ENCODE measurements around the gene GALE.

GALE gene

GRCh38 chr1:23801876-23802275, 1.3 kb upstream of the GALE start:
- Histone ChIP-seq H3F3A (ENCODE audit: insufficient read depth, low read length) (no peaks in the 10 kb centered on the region), H4K20me1 (ENCODE audit: insufficient read depth, low read length) (no peaks in the 10 kb centered on the region), H3K4me2 (ENCODE audit: low read length) (peak overlapping the region; percentile 93; the same call in 1 of the 2 replicates), H3K9me2 (ENCODE audit: low read depth, low read length) (no peaks in the 10 kb centered on the region), H3K36me3 (ENCODE audit: insufficient read depth, low read length) (peaks cover 11% of the 10 kb centered on the region; the same call in 1 of the 2 replicates), H3K27ac (ENCODE audit: low read depth, low read length, poor library complexity, severe bottlenecking) (no peak overlapping the region), H3K4me3 (ENCODE audit: low read depth, low read length, poor library complexity, severe bottlenecking) (peak overlapping the region; percentile 86), H3K79me2 (ENCODE audit: insufficient read depth, low read length) (no peaks in the 10 kb centered on the region), H3K9ac (ENCODE audit: low read length) (peak overlapping the region; percentile 93; the same call in 1 of the 2 replicates), H2AFZ (ENCODE audit: low read length) (no peak overlapping the region), H3K4me1 (ENCODE audit: insufficient read depth, low read length, severe bottlenecking) (peaks cover 21% of the 10 kb centered on the region), H3K27me3 (ENCODE audit: insufficient read depth, low read length) (no peaks in the 10 kb centered on the region), H3K9me3 (ENCODE audit: low read length) (no peaks in the 10 kb centered on the region)
- no peak for TF ChIP-seq EZH2 (IDR thresholded peaks at IDR 0.05; ENCODE audit: borderline replicate concordance, low read length)
- TF ChIP-seq, protein P1, sequence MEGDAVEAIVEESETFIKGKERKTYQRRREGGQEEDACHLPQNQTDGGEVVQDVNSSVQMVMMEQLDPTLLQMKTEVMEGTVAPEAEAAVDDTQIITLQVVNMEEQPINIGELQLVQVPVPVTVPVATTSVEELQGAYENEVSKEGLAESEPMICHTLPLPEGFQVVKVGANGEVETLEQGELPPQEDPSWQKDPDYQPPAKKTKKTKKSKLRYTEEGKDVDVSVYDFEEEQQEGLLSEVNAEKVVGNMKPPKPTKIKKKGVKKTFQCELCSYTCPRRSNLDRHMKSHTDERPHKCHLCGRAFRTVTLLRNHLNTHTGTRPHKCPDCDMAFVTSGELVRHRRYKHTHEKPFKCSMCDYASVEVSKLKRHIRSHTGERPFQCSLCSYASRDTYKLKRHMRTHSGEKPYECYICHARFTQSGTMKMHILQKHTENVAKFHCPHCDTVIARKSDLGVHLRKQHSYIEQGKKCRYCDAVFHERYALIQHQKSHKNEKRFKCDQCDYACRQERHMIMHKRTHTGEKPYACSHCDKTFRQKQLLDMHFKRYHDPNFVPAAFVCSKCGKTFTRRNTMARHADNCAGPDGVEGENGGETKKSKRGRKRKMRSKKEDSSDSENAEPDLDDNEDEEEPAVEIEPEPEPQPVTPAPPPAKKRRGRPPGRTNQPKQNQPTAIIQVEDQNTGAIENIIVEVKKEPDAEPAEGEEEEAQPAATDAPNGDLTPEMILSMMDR (IDR thresholded peaks at IDR 0.05; ENCODE audit: low read length): no peak

- H3K36me3 ChIP-seq (ENCODE audit: insufficient read depth, low read length): peaks cover 13% of the 10 kb centered on the region; the same call in 1 of the 2 replicates
- H3F3A ChIP-seq (ENCODE audit: insufficient read depth, low read length): no peaks in the 10 kb centered on the region
- H3K4me3 ChIP-seq (ENCODE audit: low read depth, low read length, poor library complexity, severe bottlenecking): peak overlapping the region; percentile 86
- TF ChIP-seq EZH2 (IDR thresholded peaks at IDR 0.05; ENCODE audit: borderline replicate concordance, low read length): no peak
- TF ChIP-seq, protein P1 (IDR thresholded peaks at IDR 0.05; ENCODE audit: low read length): no peak
- peak overlapping the region; percentile 93 for H3K4me2 ChIP-seq (ENCODE audit: low read length)
- no peak overlapping the region for H2AFZ ChIP-seq (ENCODE audit: low read length)
- H3K9me2 ChIP-seq (ENCODE audit: low read depth, low read length): no peaks in the 10 kb centered on the region
- peak overlapping the region; percentile 93 for H3K9ac ChIP-seq (ENCODE audit: low read length)
- H3K9me3 ChIP-seq (ENCODE audit: low read length): no peaks in the 10 kb centered on the region
- H3K4me1 ChIP-seq (ENCODE audit: insufficient read depth, low read length, severe bottlenecking): peaks cover 21% of the 10 kb centered on the region
- H3K27me3 ChIP-seq (ENCODE audit: insufficient read depth, low read length): no peaks in the 10 kb centered on the region
- H3K27ac ChIP-seq (ENCODE audit: low read depth, low read length, poor library complexity, severe bottlenecking): no peak overlapping the region
- H4K20me1 ChIP-seq (ENCODE audit: insufficient read depth, low read length): no peaks in the 10 kb centered on the region
- H3K79me2 ChIP-seq (ENCODE audit: insufficient read depth, low read length): no peaks in the 10 kb centered on the region
These were observed 789 bp upstream of the GALE start for GRCh38 chr1:23801338-23801748.

- no peaks in the 10 kb centered on the region for H3K79me2 ChIP-seq (ENCODE audit: insufficient read depth, low read length)
- H3K9me2 ChIP-seq (ENCODE audit: low read depth, low read length): no peaks in the 10 kb centered on the region
- no peaks in the 10 kb centered on the region for H4K20me1 ChIP-seq (ENCODE audit: insufficient read depth, low read length)
- peak overlapping the region; percentile 18 for H3K27ac ChIP-seq (ENCODE audit: low read depth, low read length, poor library complexity, severe bottlenecking)
- H3K9me3 ChIP-seq (ENCODE audit: low read length): no peaks in the 10 kb centered on the region
- H3K4me2 ChIP-seq (ENCODE audit: low read length): peak overlapping the region; percentile 93
- H3K36me3 ChIP-seq (ENCODE audit: insufficient read depth, low read length): peaks cover 20% of the 10 kb centered on the region; the same call in 1 of the 2 replicates
- peak overlapping the region; percentile 86 for H3K4me3 ChIP-seq (ENCODE audit: low read depth, low read length, poor library complexity, severe bottlenecking)
- H2AFZ ChIP-seq (ENCODE audit: low read length): no peak overlapping the region
- H3K27me3 ChIP-seq (ENCODE audit: insufficient read depth, low read length): no peaks in the 10 kb centered on the region
- peaks cover 21% of the 10 kb centered on the region for H3K4me1 ChIP-seq (ENCODE audit: insufficient read depth, low read length, severe bottlenecking)
- TF ChIP-seq EZH2 (IDR thresholded peaks at IDR 0.05; ENCODE audit: borderline replicate concordance, low read length): no peak
- H3K9ac ChIP-seq (ENCODE audit: low read length): peak overlapping the region; percentile 93
- no peaks in the 10 kb centered on the region for H3F3A ChIP-seq (ENCODE audit: insufficient read depth, low read length)
These were observed 769 bp downstream of the GALE start for GRCh38 chr1:23799570-23800399.

Data from OCI-LY1 (cell line).